Measurements from ENCODE around the gene TRIP11.

Gene TRIP11

GRCh38 chr14:91957876-91958313 is 82.0 kb downstream of the TRIP11 start:
- peaks cover 2% of the 10 kb centered on the region for H3K27me3 Mint-ChIP-seq
- H3K36me3 Mint-ChIP-seq (ENCODE audit: low read depth), result no peaks in the 10 kb centered on the region
- H3K4me3 Mint-ChIP-seq, result no peak overlapping the region
- no peak overlapping the region for H3K27ac Mint-ChIP-seq
- H3K4me1 Mint-ChIP-seq (ENCODE audit: low read depth), result no peaks in the 10 kb centered on the region
- H3K9me3 Mint-ChIP-seq, result no peaks in the 10 kb centered on the region
- intact Hi-C loops (cut with micrococcal nuclease), result no loop called here

- intact Hi-C loops (cut with micrococcal nuclease), result no loop called here
- no peaks in the 10 kb centered on the region for H3K4me1 Mint-ChIP-seq (ENCODE audit: low read depth)
- peaks cover 4% of the 10 kb centered on the region for H3K27me3 Mint-ChIP-seq
These were observed 83.2 kb downstream of the TRIP11 start for GRCh38 chr14:91956616-91957015.

GRCh38 chr14:91955168-91955567 is 84.7 kb downstream of the TRIP11 start:
- H3K9me3 Mint-ChIP-seq, result no peaks in the 10 kb centered on the region
- no peaks in the 10 kb centered on the region for H3K36me3 Mint-ChIP-seq (ENCODE audit: low read depth)
- intact Hi-C loops (cut with micrococcal nuclease), result no loop called here
- no peak overlapping the region for H3K4me3 Mint-ChIP-seq
- H3K27me3 Mint-ChIP-seq, result peaks cover 4% of the 10 kb centered on the region
- H3K27ac Mint-ChIP-seq, result no peak overlapping the region
- H3K4me1 Mint-ChIP-seq (ENCODE audit: low read depth), result no peaks in the 10 kb centered on the region

More at GRCh38 chr14:91956616-91957015, 83.2 kb downstream of the TRIP11 start:
- Mint-ChIP-seq H3K27ac (no peak overlapping the region), H3K36me3 (ENCODE audit: low read depth) (no peaks in the 10 kb centered on the region), H3K4me3 (no peak overlapping the region), H3K9me3 (no peaks in the 10 kb centered on the region)

- H3K9me3 Mint-ChIP-seq, result no peaks in the 10 kb centered on the region
- no peaks in the 10 kb centered on the region for H3K4me1 Mint-ChIP-seq (ENCODE audit: low read depth)
- H3K4me3 Mint-ChIP-seq, result no peak overlapping the region
- no peaks in the 10 kb centered on the region for H3K36me3 Mint-ChIP-seq (ENCODE audit: low read depth)
- no peak overlapping the region for H3K27ac Mint-ChIP-seq
- intact Hi-C loops (cut with micrococcal nuclease), result no loop called here
- peaks cover 8% of the 10 kb centered on the region for H3K27me3 Mint-ChIP-seq
These were observed 86.5 kb downstream of the TRIP11 start for GRCh38 chr14:91953170-91953985.

- Mint-ChIP-seq H3K9me3 (no peaks in the 10 kb centered on the region), H3K27ac (no peak within 1 kb of the TSS), H3K36me3 (ENCODE audit: low read depth) (no peaks in the 10 kb centered on the region), H3K4me3 (peak within 1 kb of the TSS; percentile 80), H3K4me1 (ENCODE audit: low read depth) (peaks cover 19% of the 10 kb centered on the region), H3K27me3 (peaks cover 29% of the 10 kb centered on the region)
- intact Hi-C loops (cut with micrococcal nuclease), result no loop called here
These were observed 92.2 kb downstream of the TRIP11 start, which contains the start of gene FBLN5 for GRCh38 chr14:91947475-91948184. Gene FBLN5, minus strand, starts transcription at chr14:91947694. Its CDS starts 465 bp downstream, at chr14:91947229.

GRCh38 chr14:91946622-91947474 is 93.0 kb downstream of the TRIP11 start:
- H3K27ac Mint-ChIP-seq, result no peak overlapping the region
- H3K4me1 Mint-ChIP-seq (ENCODE audit: low read depth), result peaks cover 24% of the 10 kb centered on the region
- peak overlapping the region; percentile 80 for H3K4me3 Mint-ChIP-seq
- H3K36me3 Mint-ChIP-seq (ENCODE audit: low read depth), result no peaks in the 10 kb centered on the region
- H3K27me3 Mint-ChIP-seq, result peaks cover 26% of the 10 kb centered on the region
- H3K9me3 Mint-ChIP-seq, result no peaks in the 10 kb centered on the region
- intact Hi-C loops (cut with micrococcal nuclease), result no loop called here

- Mint-ChIP-seq H3K4me3 (no peak overlapping the region), H3K4me1 (ENCODE audit: low read depth) (peaks cover 30% of the 10 kb centered on the region), H3K27ac (no peak overlapping the region), H3K9me3 (no peaks in the 10 kb centered on the region), H3K36me3 (ENCODE audit: low read depth) (no peaks in the 10 kb centered on the region), H3K27me3 (peaks cover 24% of the 10 kb centered on the region)
- intact Hi-C loops (cut with micrococcal nuclease), result no loop called here
These were observed 93.9 kb downstream of the TRIP11 start for GRCh38 chr14:91945751-91946621.

GRCh38 chr14:91942946-91943345 is 96.9 kb downstream of the TRIP11 start:
- Mint-ChIP-seq H3K4me3 (no peak overlapping the region), H3K36me3 (ENCODE audit: low read depth) (no peaks in the 10 kb centered on the region), H3K27me3 (peaks cover 16% of the 10 kb centered on the region), H3K4me1 (ENCODE audit: low read depth) (peaks cover 30% of the 10 kb centered on the region), H3K9me3 (no peaks in the 10 kb centered on the region), H3K27ac (no peak overlapping the region)
- intact Hi-C loops (cut with micrococcal nuclease), result no loop called here

- no peak overlapping the region for H3K27ac Mint-ChIP-seq
- H3K9me3 Mint-ChIP-seq, result no peaks in the 10 kb centered on the region
- intact Hi-C loops (cut with micrococcal nuclease), result no loop called here
- H3K27me3 Mint-ChIP-seq, result peaks cover 11% of the 10 kb centered on the region
- H3K4me1 Mint-ChIP-seq (ENCODE audit: low read depth), result peaks cover 29% of the 10 kb centered on the region
- no peaks in the 10 kb centered on the region for H3K36me3 Mint-ChIP-seq (ENCODE audit: low read depth)
- no peak overlapping the region for H3K4me3 Mint-ChIP-seq
These were observed 97.7 kb downstream of the TRIP11 start for GRCh38 chr14:91942128-91942527.

GRCh38 chr14:91940209-91940608 is 99.7 kb downstream of the TRIP11 start:
- no peaks in the 10 kb centered on the region for H3K36me3 Mint-ChIP-seq (ENCODE audit: low read depth)
- peaks cover 22% of the 10 kb centered on the region for H3K4me1 Mint-ChIP-seq (ENCODE audit: low read depth)
- no peak overlapping the region for H3K27ac Mint-ChIP-seq
- H3K4me3 Mint-ChIP-seq, result no peak overlapping the region
- no peaks in the 10 kb centered on the region for H3K9me3 Mint-ChIP-seq
- peaks cover 2% of the 10 kb centered on the region for H3K27me3 Mint-ChIP-seq
- intact Hi-C loops (cut with micrococcal nuclease), result no loop called here

GRCh38 chr14:91935586-91935985 is 104.3 kb downstream of the TRIP11 start:
- H3K4me3 Mint-ChIP-seq, result no peak overlapping the region
- H3K9me3 Mint-ChIP-seq, result no peaks in the 10 kb centered on the region
- no peak overlapping the region for H3K27ac Mint-ChIP-seq
- H3K27me3 Mint-ChIP-seq, result no peaks in the 10 kb centered on the region
- intact Hi-C loops (cut with micrococcal nuclease), result no loop called here
- H3K4me1 Mint-ChIP-seq (ENCODE audit: low read depth), result peaks cover 13% of the 10 kb centered on the region
- no peaks in the 10 kb centered on the region for H3K36me3 Mint-ChIP-seq (ENCODE audit: low read depth)

- Mint-ChIP-seq H3K4me3 (no peak overlapping the region), H3K4me1 (ENCODE audit: low read depth) (peaks cover 17% of the 10 kb centered on the region), H3K27ac (no peak overlapping the region), H3K36me3 (ENCODE audit: low read depth) (no peaks in the 10 kb centered on the region), H3K27me3 (no peaks in the 10 kb centered on the region), H3K9me3 (no peaks in the 10 kb centered on the region)
- intact Hi-C loops (cut with micrococcal nuclease), result no loop called here
These were observed 105.1 kb downstream of the TRIP11 start for GRCh38 chr14:91934554-91935285.

All from dendritic cell treated with granulocyte-macrophage colony-stimulating factor and Interleukin-4, amounts not matched to agents 40 ng/mL and 50 ng/mL, for 4 days (primary cell).